Measurements from ENCODE around the gene MLYCD. TPM values are rescaled to one million over a fixed set of nuclear protein-coding genes. Genes with fewer than 3 reads are reported as not detected.

Gene MLYCD
- total RNA-seq, 1 donor from 2014 or later, result 5.3 TPM

- Mint-ChIP-seq H3K36me3 (ENCODE audit: low read depth) (no peaks in the 10 kb centered on the region), H3K27me3 (no peaks in the 10 kb centered on the region), H3K4me3 (no peak overlapping the region), H3K9me3 (no peaks in the 10 kb centered on the region), H3K4me1 (no peaks in the 10 kb centered on the region), H3K27ac (no peak overlapping the region)
- no peak for DNase-seq
- intact Hi-C loops (cut with micrococcal nuclease), result no loop called here
These were observed 12.5 kb upstream of the MLYCD start for GRCh38 chr16:83886199-83886971.

- Mint-ChIP-seq H3K27ac (no peak overlapping the region), H3K9me3 (no peaks in the 10 kb centered on the region), H3K27me3 (no peaks in the 10 kb centered on the region), H3K4me1 (no peaks in the 10 kb centered on the region), H3K4me3 (no peak overlapping the region), H3K36me3 (ENCODE audit: low read depth) (no peaks in the 10 kb centered on the region)
- no peak for DNase-seq
- intact Hi-C loops (cut with micrococcal nuclease), result no loop called here
These were observed 11.8 kb upstream of the MLYCD start for GRCh38 chr16:83887080-83887479.

GRCh38 chr16:83887564-83887963, 11.4 kb upstream of the MLYCD start:
- no peaks in the 10 kb centered on the region for H3K9me3 Mint-ChIP-seq
- intact Hi-C loops (cut with micrococcal nuclease), result no loop called here

DNA sequence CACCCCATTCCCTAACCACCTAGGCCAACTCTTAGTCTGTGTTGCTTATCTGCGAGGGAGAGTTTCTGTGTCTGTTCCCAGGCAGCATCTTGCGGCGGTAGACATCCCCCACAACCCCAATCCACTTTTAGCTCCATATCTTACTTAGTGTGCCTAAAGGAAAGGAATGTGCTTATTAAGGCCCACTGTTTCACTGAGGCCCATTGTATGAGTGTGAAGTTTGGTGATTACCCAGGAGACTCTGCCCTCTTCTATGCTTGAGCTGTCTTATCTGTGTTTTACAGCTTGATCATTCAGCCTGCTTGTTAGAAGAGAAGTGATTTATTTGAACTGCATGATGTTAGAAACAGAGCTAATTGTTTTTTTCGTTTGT, 10.3 kb upstream of the MLYCD start:
- no peaks in the 10 kb centered on the region for H3K4me1 Mint-ChIP-seq
- H3K27me3 Mint-ChIP-seq, result no peaks in the 10 kb centered on the region
- H3K27ac Mint-ChIP-seq, result no peak overlapping the region
- intact Hi-C loops (cut with micrococcal nuclease), result no loop called here
- no peak overlapping the region for H3K4me3 Mint-ChIP-seq
- no peaks in the 10 kb centered on the region for H3K36me3 Mint-ChIP-seq (ENCODE audit: low read depth)
- DNase-seq, result no peak
- H3K9me3 Mint-ChIP-seq, result no peaks in the 10 kb centered on the region

More at GRCh38 chr16:83887564-83887963, 11.4 kb upstream of the MLYCD start:
- H3K36me3 Mint-ChIP-seq (ENCODE audit: low read depth), result no peaks in the 10 kb centered on the region
- no peaks in the 10 kb centered on the region for H3K4me1 Mint-ChIP-seq
- no peak for DNase-seq
- H3K27me3 Mint-ChIP-seq, result no peaks in the 10 kb centered on the region
- no peak overlapping the region for H3K27ac Mint-ChIP-seq
- H3K4me3 Mint-ChIP-seq, result no peak overlapping the region

DNA sequence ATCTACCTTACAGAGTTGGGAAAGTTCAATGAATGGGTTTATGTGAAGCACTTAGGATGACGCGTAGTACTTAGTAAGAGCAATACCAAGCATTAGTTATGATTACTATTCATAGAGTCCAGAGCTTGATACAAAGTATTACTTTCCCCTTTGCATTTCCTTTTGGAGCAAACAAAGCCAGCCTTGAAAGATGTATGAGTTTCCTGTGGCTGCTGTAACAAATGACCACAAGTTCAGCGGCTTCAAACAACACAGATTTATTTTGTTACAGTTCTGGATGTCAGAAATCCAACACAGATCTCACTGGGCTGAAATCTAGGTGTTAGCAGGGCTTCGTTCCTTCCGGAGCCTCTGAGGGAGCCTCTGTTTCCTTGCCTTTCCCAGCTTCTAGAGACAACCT, 8.6 kb upstream of the MLYCD start:
- intact Hi-C loops (cut with micrococcal nuclease), result no loop called here
- Mint-ChIP-seq H3K36me3 (ENCODE audit: low read depth) (no peaks in the 10 kb centered on the region), H3K9me3 (no peaks in the 10 kb centered on the region), H3K27ac (no peak overlapping the region), H3K27me3 (peaks cover 1% of the 10 kb centered on the region), H3K4me1 (no peaks in the 10 kb centered on the region), H3K4me3 (no peak overlapping the region)
- DNase-seq, result no peak

DNA sequence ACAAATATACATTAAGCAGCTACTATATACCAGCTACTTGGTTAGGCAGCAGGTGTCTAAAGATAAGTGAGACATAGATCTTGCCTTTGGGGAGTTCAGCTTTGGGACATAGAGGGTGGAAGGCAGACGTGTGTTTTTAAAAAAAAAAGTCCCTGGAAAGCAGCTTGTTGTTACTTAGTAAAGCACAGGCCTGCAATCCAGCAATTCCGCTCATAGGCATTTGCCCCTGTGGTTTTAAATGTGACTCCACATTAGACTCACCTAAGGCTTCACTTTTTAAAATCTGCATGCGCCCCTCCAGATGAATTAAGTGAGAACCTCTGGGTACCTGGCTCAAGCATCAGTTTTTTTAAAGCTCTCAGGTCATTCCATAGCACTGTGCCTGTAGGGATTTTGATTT, 7.2 kb upstream of the MLYCD start:
- no peak overlapping the region for H3K4me3 Mint-ChIP-seq
- DNase-seq, result no peak
- H3K36me3 Mint-ChIP-seq (ENCODE audit: low read depth), result no peaks in the 10 kb centered on the region
- no peak overlapping the region for H3K27ac Mint-ChIP-seq
- no peaks in the 10 kb centered on the region for H3K4me1 Mint-ChIP-seq
- H3K9me3 Mint-ChIP-seq, result no peaks in the 10 kb centered on the region
- H3K27me3 Mint-ChIP-seq, result peaks cover 6% of the 10 kb centered on the region
- intact Hi-C loops (cut with micrococcal nuclease), result no loop called here

GRCh38 chr16:83895243-83895642, 3.7 kb upstream of the MLYCD start:
- H3K27ac Mint-ChIP-seq, result no peak overlapping the region
- peaks cover 4% of the 10 kb centered on the region for H3K9me3 Mint-ChIP-seq
- no peak for DNase-seq
- H3K36me3 Mint-ChIP-seq (ENCODE audit: low read depth), result peaks cover 2% of the 10 kb centered on the region
- H3K4me1 Mint-ChIP-seq, result peaks cover 10% of the 10 kb centered on the region
- H3K27me3 Mint-ChIP-seq, result peaks cover 13% of the 10 kb centered on the region
- intact Hi-C loops (cut with micrococcal nuclease), result no loop called here
- no peak overlapping the region for H3K4me3 Mint-ChIP-seq

DNA sequence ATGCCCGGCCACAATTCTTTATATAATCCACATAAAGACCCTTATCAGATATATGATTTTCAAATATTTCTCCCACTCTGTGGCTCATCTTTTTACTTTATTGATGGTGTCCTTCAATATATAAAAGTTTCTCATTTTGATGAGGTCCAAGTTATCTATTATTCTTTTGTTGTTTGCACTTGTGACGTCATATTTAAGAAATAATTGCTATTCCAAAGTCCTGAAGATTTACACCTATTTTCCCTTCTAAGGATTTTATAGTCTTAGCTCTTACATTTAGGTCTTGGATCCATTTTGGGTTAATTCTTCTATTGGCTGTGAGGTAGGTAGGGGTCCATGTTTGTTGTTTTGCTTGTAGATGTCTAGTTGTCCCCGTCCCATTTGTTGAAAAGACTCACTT, 3.0 kb upstream of the MLYCD start:
- H3K27me3 Mint-ChIP-seq, result peaks cover 13% of the 10 kb centered on the region
- DNase-seq, result no peak
- H3K9me3 Mint-ChIP-seq, result peaks cover 4% of the 10 kb centered on the region
- peaks cover 10% of the 10 kb centered on the region for H3K4me1 Mint-ChIP-seq
- peaks cover 3% of the 10 kb centered on the region for H3K36me3 Mint-ChIP-seq (ENCODE audit: low read depth)
- intact Hi-C loops (cut with micrococcal nuclease), result no loop called here
- H3K4me3 Mint-ChIP-seq, result no peak overlapping the region
- no peak overlapping the region for H3K27ac Mint-ChIP-seq

GRCh38 chr16:83899272-83899897, 470 bp downstream of the MLYCD start:
- H3K27ac Mint-ChIP-seq, result peak overlapping the region; percentile 88
- peaks cover 4% of the 10 kb centered on the region for H3K9me3 Mint-ChIP-seq
- H3K27me3 Mint-ChIP-seq, result peaks cover 11% of the 10 kb centered on the region
- peaks cover 17% of the 10 kb centered on the region for H3K4me1 Mint-ChIP-seq
- intact Hi-C loops (cut with micrococcal nuclease), result loop anchor here (1.0 to 2.0 kb wide), 3 partner anchors 54 to 92 kb away; partner anchors contain the start of genes HSBP1 and OSGIN1
- peaks cover 4% of the 10 kb centered on the region for H3K36me3 Mint-ChIP-seq (ENCODE audit: low read depth)
- peak overlapping the region; percentile 94 for H3K4me3 Mint-ChIP-seq
- peak; percentile 83 for DNase-seq

GRCh38 chr16:83899978-83900377, 1.1 kb downstream of the MLYCD start:
- intact Hi-C loops (cut with micrococcal nuclease), result loop anchor here (1.0 to 2.0 kb wide), 3 partner anchors 53 to 93 kb away; partner anchors contain the start of genes HSBP1 and OSGIN1
- Mint-ChIP-seq H3K4me3 (peak overlapping the region; percentile 94), H3K36me3 (ENCODE audit: low read depth) (peaks cover 4% of the 10 kb centered on the region), H3K27me3 (peaks cover 11% of the 10 kb centered on the region), H3K9me3 (peaks cover 4% of the 10 kb centered on the region), H3K4me1 (peaks cover 17% of the 10 kb centered on the region), H3K27ac (peak overlapping the region; percentile 88)
- no peak for DNase-seq

DNA sequence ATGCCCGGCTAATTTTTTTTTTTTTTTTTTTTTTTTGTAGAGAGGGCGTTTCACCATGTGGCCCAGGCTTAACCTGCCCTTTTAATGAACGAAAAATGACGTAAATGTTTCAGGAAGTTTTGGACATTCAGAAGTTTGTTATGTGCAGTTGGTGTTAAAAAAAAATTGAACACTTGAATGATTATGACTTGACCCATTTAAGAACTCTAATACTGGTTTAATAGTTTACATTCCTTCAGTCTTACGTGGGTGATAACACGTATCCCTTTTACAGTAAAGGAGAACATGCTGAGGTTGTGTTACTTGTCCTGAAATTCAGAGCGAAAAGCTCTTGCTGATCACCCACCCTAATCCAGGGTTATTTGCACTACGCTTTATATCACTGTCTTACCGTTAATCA, 1.7 kb downstream of the MLYCD start:
- Mint-ChIP-seq H3K36me3 (ENCODE audit: low read depth) (peaks cover 4% of the 10 kb centered on the region), H3K9me3 (peaks cover 4% of the 10 kb centered on the region), H3K27ac (no peak overlapping the region), H3K4me1 (peaks cover 17% of the 10 kb centered on the region), H3K27me3 (peaks cover 11% of the 10 kb centered on the region), H3K4me3 (peak overlapping the region; percentile 94)
- DNase-seq, result no peak
- intact Hi-C loops (cut with micrococcal nuclease), result no loop called here

GRCh38 chr16:83901101-83901500, 2.2 kb downstream of the MLYCD start:
- Mint-ChIP-seq H3K27me3 (peaks cover 8% of the 10 kb centered on the region), H3K4me3 (peak overlapping the region; percentile 2), H3K27ac (no peak overlapping the region)

DNA sequence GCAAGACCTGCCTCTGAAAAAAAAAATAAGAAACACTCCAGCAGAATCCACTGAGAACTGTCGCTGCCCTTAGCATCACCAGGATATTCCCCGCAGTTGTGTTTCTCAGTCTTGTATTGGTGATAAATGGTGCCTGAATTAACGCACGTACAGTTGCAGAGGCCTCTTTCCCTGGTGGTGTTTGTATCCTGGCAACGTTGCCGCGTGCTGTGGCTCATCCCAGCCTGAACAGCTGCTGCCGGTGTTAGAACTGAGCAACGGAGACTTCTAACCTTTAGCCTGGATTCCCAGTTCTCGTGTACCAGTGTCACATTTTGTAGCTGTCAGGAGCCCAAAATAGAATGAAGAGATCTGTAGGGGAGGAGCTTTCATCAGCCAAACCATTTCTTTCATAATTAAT, 4.8 kb downstream of the MLYCD start:
- Mint-ChIP-seq H3K9me3 (no peaks in the 10 kb centered on the region), H3K27me3 (no peaks in the 10 kb centered on the region), H3K4me1 (peaks cover 12% of the 10 kb centered on the region), H3K4me3 (no peak overlapping the region), H3K27ac (no peak overlapping the region), H3K36me3 (ENCODE audit: low read depth) (peaks cover 12% of the 10 kb centered on the region)
- intact Hi-C loops (cut with micrococcal nuclease), result no loop called here
- no peak for DNase-seq

More at GRCh38 chr16:83901101-83901500, 2.2 kb downstream of the MLYCD start:
- Mint-ChIP-seq H3K4me1 (peaks cover 17% of the 10 kb centered on the region), H3K36me3 (ENCODE audit: low read depth) (peaks cover 4% of the 10 kb centered on the region), H3K9me3 (peaks cover 4% of the 10 kb centered on the region)
- no peak for DNase-seq
- intact Hi-C loops (cut with micrococcal nuclease), result no loop called here

- no peak for DNase-seq
- intact Hi-C loops (cut with micrococcal nuclease), result no loop called here
- H3K4me3 Mint-ChIP-seq, result no peak overlapping the region
- H3K27ac Mint-ChIP-seq, result no peak overlapping the region
- no peaks in the 10 kb centered on the region for H3K9me3 Mint-ChIP-seq
- H3K36me3 Mint-ChIP-seq (ENCODE audit: low read depth), result peaks cover 12% of the 10 kb centered on the region
- no peaks in the 10 kb centered on the region for H3K27me3 Mint-ChIP-seq
- peaks cover 5% of the 10 kb centered on the region for H3K4me1 Mint-ChIP-seq
These were observed 7.8 kb downstream of the MLYCD start for GRCh38 chr16:83906683-83907082.
